B cell (primary cell): ENCODE measurements around the gene HSPH1. TPM values are rescaled to one million over a fixed set of nuclear protein-coding genes. Genes with fewer than 3 reads are reported as not detected.

ENCODE experiments used
- ATAC-seq: fragments of 200-7000 bp; cut with Tn5 transposase; one replicate; pipeline ENCODE4 v1.10.0; 2021; ENCODE audit warnings: low read depth, mild to moderate bottlenecking, moderate number of reproducible peaks, moderate library complexity
- CTCF ChIA-PET: fragments of 350-600 bp; sonication (Branson Sonifier 250); formaldehyde crosslinking; loops from one replicate; lab custom pipeline; 2021; ENCODE audit warnings: antibody characterized with exemption, inconsistent platforms; lab: Charles Lee
- POLR2A ChIA-PET: fragments of 350-600 bp; sonication (Branson Sonifier 250); formaldehyde crosslinking; loops from one replicate; lab custom pipeline; 2021; ENCODE audit warnings: antibody characterized with exemption; lab: Charles Lee
- DNase-seq: peaks from one replicate; pipeline ENCODE4 v3.0.0; 2013
- H2AFZ ChIP-seq: 2 replicates; pipeline ENCODE4 v1.6.1; 2012; ENCODE audit warnings: mild to moderate bottlenecking, low read depth, low read length; ENCODE audit not compliant: insufficient read depth, poor library complexity, severe bottlenecking
- H3K27ac ChIP-seq, 2 donors: 1 replicate in 1 of 2; 2 replicates in 1 of 2; pipeline ENCODE4 v1.5.1; 2012 to 2013; ENCODE audit warnings: low read length in 2 of 2, mild to moderate bottlenecking in 2 of 2, moderate library complexity in 1 of 2
- H3K27me3 ChIP-seq, 4 experiments: fragments of 200-600 bp in 1 of 4; sonication (generic) in 1 of 4; replicated peaks in 1 of 4; 1 replicate in 2 of 4; 2 replicates in 2 of 4; pipeline versions ENCODE4 v1.6.1 to v1.7.0; 2013 to 2016; ENCODE audit warnings: low read length in 3 of 4, mild to moderate bottlenecking in 2 of 4, mixed read lengths in 1 of 4, moderate library complexity in 1 of 4; ENCODE audit not compliant: insufficient read depth in 4 of 4, control insufficient read depth in 3 of 4; ENCODE audit errors: control extremely low read depth in 1 of 4
- H3K36me3 ChIP-seq, 2 experiments: replicated peaks in 1 of 2; 1 replicate in 1 of 2; 2 replicates in 1 of 2; pipeline versions ENCODE4 v1.6.1 to v1.7.1; 2013; ENCODE audit warnings: low read length in 1 of 2; ENCODE audit not compliant: insufficient read depth in 2 of 2, control insufficient read depth in 1 of 2; ENCODE audit errors: control extremely low read depth in 1 of 2, extremely low read depth in 1 of 2
- H3K4me1 ChIP-seq, 2 donors: fragments of 200-600 bp in 1 of 2; sonication (generic) in 1 of 2; 1 replicate in 1 of 2; 2 replicates in 1 of 2; pipeline versions ENCODE4 v1.5.1 to v1.6.1; 2013 to 2017; ENCODE audit warnings: low read length in 2 of 2; ENCODE audit not compliant: control insufficient read depth in 2 of 2, insufficient read depth in 2 of 2
- H3K4me2 ChIP-seq: replicated peaks from 2 replicates; pipeline ENCODE3; 2012; ENCODE audit warnings: mild to moderate bottlenecking, low read depth, low read length; ENCODE audit not compliant: poor library complexity, severe bottlenecking
- H3K4me3 ChIP-seq, 5 experiments: fragments of 200-600 bp in 1 of 5; sonication (generic) in 1 of 5; 1 replicate in 3 of 5; 2 replicates in 2 of 5; pipeline versions ENCODE4 v1.5.1 to v1.7.0; 2011 to 2016; ENCODE audit warnings: low read length in 4 of 5, mild to moderate bottlenecking in 4 of 5, low read depth in 2 of 5, control low read depth in 1 of 5, moderate library complexity in 1 of 5; ENCODE audit not compliant: insufficient read depth in 1 of 5; ENCODE audit errors: control extremely low read depth in 1 of 5, extremely low read depth in 1 of 5
- H3K79me2 ChIP-seq: fragments of 200-600 bp; sonication (generic); one replicate; pipeline ENCODE4 v1.6.0; 2016; ENCODE audit warnings: low read length; ENCODE audit not compliant: control insufficient read depth, insufficient read depth
- H3K9ac ChIP-seq: fragments of 200-600 bp; sonication (generic); 2 replicates; pipeline ENCODE4 v1.6.1; 2017; ENCODE audit warnings: mild to moderate bottlenecking, low read length, moderate library complexity
- H3K9me3 ChIP-seq, 3 donors: one replicate each; pipeline versions ENCODE4 v1.6.1 to v1.7.1; 2013; ENCODE audit warnings: low read length in 2 of 3; ENCODE audit not compliant: control insufficient read depth in 2 of 3, insufficient read depth in 1 of 3; ENCODE audit errors: control extremely low read depth in 1 of 3
- H4K20me1 ChIP-seq: 2 replicates; pipeline ENCODE4 v1.6.0; 2012; ENCODE audit warnings: mild to moderate bottlenecking, low read length; ENCODE audit not compliant: insufficient read depth, control insufficient read depth, poor library complexity, severe bottlenecking
- H3K27ac Mint-ChIP-seq: one replicate; pipeline ENCODE4 v1.8.0; 2021; ENCODE audit warnings: mixed read lengths
- H3K27me3 Mint-ChIP-seq: one replicate; pipeline ENCODE4 v1.8.0; 2021; ENCODE audit warnings: mixed read lengths
- H3K4me1 Mint-ChIP-seq: one replicate; pipeline ENCODE4 v1.8.0; 2021; ENCODE audit warnings: mixed read lengths
- H3K4me3 Mint-ChIP-seq: one replicate; pipeline ENCODE4 v1.8.0; 2021; ENCODE audit warnings: mixed read lengths
- H3K9me3 Mint-ChIP-seq: one replicate; pipeline ENCODE4 v1.8.0; 2022; ENCODE audit warnings: mixed read lengths; ENCODE audit not compliant: insufficient read depth
- CTCF ChIP-seq: fragments of 200-600 bp; IDR thresholded peaks from one replicate; pipeline ENCODE4 v1.8.0; 2022; ENCODE audit warnings: antibody characterized with exemption, mild to moderate bottlenecking
- EZH2 ChIP-seq: IDR thresholded peaks from 2 replicates; pipeline ENCODE4 v1.6.1; 2012; ENCODE audit warnings: borderline replicate concordance, low read depth, mild to moderate bottlenecking, moderate library complexity, low read length; ENCODE audit not compliant: insufficient read depth, poor library complexity, severe bottlenecking
- WGBS: methylation state at CpG from one replicate; pipeline ENCODE4 v1.1.5; 2013; ENCODE audit warnings: missing lambda C conversion rate; ENCODE audit not compliant: insufficient coverage; 5-methylcytosine and 5-hydroxymethylcytosine counted together
- intact Hi-C: fragments of 100-400 bp; cut with micrococcal nuclease; formaldehyde crosslinking; loops from one replicate; pipeline ENCODE4 v1.10.0; 2022
- polyA plus RNA-seq: library from polyadenylated mRNA; depleted of rRNA; stranded (reverse); fragments of >200 nt; gene quantifications from 2 replicates; pipeline ENCODE4 v1.2.3, GENCODE V29; 2012
- total RNA-seq, 2 donors: library from RNA; stranded (reverse); fragments of 120-200 nt in 1 of 2; gene quantifications; 1 replicate in 1 of 2; 2 replicates in 1 of 2; pipeline versions ENCODE4 v1.2.3 to v1.2.4, GENCODE V29; 2013 to 2022

Gene HSPH1
- total and polyA plus RNA-seq, 2 donors (not counting 1 experiment from before 2014, with no cell fraction given), result 15.4 to 56.4 TPM

- intact Hi-C loops, result no loop called here
- H3K27me3 Mint-ChIP-seq, result peaks cover 6% of the 10 kb centered on the region
- Histone ChIP-seq H4K20me1 (no peaks in the 10 kb centered on the region), H2AFZ (no peak overlapping the region), H3K4me2 (no peak overlapping the region), H3K36me3 (no peaks in the 10 kb centered on the region), H3K27ac (no peak overlapping the region), H3K4me1 (no peaks in the 10 kb centered on the region), H3K9me3 (no peaks in the 10 kb centered on the region), H3K4me3 (no peak overlapping the region), H3K9ac (no peak overlapping the region), H3K79me2 (no peaks in the 10 kb centered on the region), H3K27me3 (peaks cover 0 to 3% (median 0%) of the 10 kb centered on the region in 4 experiments)
- CTCF ChIA-PET, result interaction anchor here (1.0 kb wide), 1 partner anchor 11 kb away, joined by 3 read pairs; no protein-coding TSS in a partner anchor
- POLR2A ChIA-PET, result no interaction called here
- TF ChIP-seq EZH2 (no peak), CTCF (no peak)
- H3K27ac Mint-ChIP-seq, result no peak overlapping the region
- H3K4me1 Mint-ChIP-seq, result no peaks in the 10 kb centered on the region
- WGBS, result 85% methylated on average over 4 of the region's 6 CpGs
- ATAC-seq (no peak), DNase-seq (no peak)
- H3K9me3 Mint-ChIP-seq, result no peaks in the 10 kb centered on the region
- H3K4me3 Mint-ChIP-seq, result no peak overlapping the region
Observed at GRCh38 chr13:31184451-31184850, 22.7 kb upstream of the HSPH1 start.

GRCh38 chr13:31182987-31183386 is 21.3 kb upstream of the HSPH1 start:
- DNase-seq, result no peak
- intact Hi-C loops, result no loop called here
- Histone ChIP-seq H4K20me1 (no peaks in the 10 kb centered on the region), H3K9me3 (no peaks in the 10 kb centered on the region), H3K27ac (no peak overlapping the region), H3K4me3 (no peak overlapping the region), H3K36me3 (no peaks in the 10 kb centered on the region), H3K79me2 (no peaks in the 10 kb centered on the region), H3K9ac (no peak overlapping the region), H3K27me3 (no peaks in the 10 kb centered on the region), H3K4me2 (no peak overlapping the region), H2AFZ (no peak overlapping the region), H3K4me1 (no peaks in the 10 kb centered on the region)
- no peaks in the 10 kb centered on the region for H3K4me1 Mint-ChIP-seq
- no peak for ATAC-seq
- CTCF ChIA-PET, result no interaction called here
- 95% methylated on average over 25 of the region's 26 CpGs for WGBS
- no peaks in the 10 kb centered on the region for H3K9me3 Mint-ChIP-seq
- no peak overlapping the region for H3K4me3 Mint-ChIP-seq
- H3K27ac Mint-ChIP-seq, result no peak overlapping the region
- TF ChIP-seq CTCF, result no peak
- POLR2A ChIA-PET, result no interaction called here
- H3K27me3 Mint-ChIP-seq, result peaks cover 3% of the 10 kb centered on the region
